ENCODE results near the gene GLOD4.
"Not testable (repeated sequence)": the region's sequence is repeated elsewhere in the genome, so short reads cannot be mapped to it uniquely, and the experiment has no call there.

GLOD4 gene

DNA sequence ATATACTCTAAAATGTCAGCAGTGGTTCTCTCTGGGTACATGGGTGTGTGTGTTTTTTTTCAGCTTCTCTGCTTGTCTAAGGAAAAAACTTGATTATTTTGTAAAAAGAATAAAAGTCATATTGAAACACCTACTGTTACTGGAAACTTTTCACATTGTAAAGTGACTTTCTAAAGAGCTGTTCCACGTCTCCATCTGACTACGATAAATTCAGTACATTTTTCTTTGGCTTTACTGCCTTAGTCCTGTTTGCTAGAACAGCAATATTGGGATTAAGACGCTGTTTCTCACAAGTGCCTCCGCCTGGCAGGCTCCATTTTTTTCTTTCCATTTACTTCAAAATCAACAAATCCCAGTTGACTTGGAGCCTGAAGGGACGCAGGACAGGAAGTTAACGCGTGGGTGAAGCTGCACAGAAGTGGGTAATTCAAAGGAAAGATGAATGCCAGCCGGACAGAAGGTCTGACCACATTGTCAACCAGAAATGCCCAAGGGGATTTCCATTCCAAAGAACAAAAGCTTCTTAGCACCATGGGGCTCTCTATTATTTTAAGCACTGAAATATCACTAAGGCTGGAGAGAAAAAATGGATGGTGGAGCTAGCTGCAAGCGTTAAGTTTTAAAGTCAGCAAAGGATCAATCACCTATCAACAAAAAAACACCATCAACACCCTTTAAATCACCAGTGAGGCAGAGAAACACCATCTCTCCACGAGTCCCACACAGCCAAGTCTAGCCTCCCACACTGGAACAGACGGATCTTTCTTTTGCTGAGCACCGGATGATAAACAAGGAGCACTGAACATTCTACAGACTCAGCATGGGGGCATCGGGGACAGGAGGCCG lies 8.4 kb downstream of the GLOD4 start:
- no peak for DNase-seq (ENCODE audit: low read depth in 2 of 2)

DNA sequence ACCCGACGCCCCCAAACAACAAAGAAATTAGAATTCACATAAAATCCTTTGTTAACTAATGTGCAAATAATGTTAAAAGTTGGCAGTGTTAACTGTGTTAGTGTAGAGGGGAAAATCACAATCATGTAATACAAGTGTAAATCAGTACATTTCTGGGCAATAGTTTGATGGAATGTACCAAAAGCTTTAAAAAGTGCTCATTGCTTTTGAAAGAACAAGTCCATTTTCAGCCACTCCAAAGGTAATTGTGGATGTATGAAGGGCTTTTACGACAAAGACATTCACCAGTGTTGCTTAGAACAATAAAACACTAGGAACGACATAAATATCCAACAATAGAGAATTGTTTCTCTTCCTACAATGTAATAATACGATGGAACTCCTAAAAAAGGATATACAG lies 9.1 kb downstream of the GLOD4 start:
- DNase-seq (ENCODE audit: low read depth in 2 of 2) = no peak

DNA sequence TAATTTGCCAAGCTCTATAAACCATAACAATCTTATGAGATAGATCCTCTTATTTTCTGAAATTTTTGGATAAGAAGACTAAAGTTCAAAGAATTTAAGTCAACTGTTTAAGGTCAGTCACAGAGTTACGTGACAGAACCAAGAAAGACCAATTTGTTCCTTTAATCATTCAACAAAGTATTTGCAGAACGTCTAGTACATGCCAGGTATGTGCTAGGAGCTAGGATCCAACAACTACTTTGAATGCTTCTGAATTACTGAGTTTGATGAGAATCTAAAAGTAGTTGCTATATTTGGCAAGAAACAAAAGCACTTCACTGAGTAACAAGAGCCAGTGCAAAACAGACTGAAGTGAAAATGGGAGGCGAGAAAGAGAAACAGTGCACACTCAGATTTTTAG lies 15.0 kb downstream of the GLOD4 start:
- DNase-seq (ENCODE audit: low read depth in 2 of 2) = no peak

DNA sequence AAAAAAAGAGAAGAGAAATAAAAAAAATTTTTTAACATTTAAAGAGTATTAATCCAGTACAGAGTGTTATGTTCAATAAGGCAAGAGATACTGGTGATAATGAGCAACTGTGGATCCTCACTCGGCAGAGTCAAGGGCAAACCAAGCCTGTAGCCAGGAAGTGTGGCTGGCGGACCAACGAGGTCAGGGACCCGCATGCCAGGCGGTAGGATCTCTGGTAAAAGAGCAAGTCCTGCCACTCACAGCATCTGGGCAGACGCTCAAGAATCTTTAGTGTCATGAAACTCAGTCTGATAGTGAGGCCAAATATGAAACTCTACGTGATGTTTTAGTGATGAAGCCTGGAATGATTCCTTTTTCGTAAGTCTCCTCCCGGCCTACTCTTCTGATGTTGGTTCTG lies 21.7 kb downstream of the GLOD4 start:
- DNase-seq (ENCODE audit: low read depth in 2 of 2) = no peak

DNA sequence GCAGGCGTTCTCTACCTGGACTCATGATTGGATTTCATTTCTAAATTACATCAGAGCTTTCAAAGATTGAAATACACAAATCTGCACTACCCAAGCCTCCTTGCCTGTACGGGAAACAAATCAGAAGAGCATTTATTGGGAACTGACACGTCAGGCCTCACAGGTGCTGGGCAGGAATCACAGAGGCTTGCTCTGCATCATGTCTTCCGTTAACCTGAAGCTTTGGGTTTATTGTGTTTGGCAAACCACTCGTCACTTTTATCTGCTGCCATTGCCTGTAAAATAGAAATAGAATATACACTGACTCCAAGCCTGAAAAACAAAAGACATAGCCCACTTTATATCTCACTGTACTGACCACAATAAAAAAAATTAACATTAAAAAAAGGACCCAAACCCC lies 22.1 kb downstream of the GLOD4 start:
- DNase-seq (ENCODE audit: low read depth in 2 of 2) = no peak

DNA sequence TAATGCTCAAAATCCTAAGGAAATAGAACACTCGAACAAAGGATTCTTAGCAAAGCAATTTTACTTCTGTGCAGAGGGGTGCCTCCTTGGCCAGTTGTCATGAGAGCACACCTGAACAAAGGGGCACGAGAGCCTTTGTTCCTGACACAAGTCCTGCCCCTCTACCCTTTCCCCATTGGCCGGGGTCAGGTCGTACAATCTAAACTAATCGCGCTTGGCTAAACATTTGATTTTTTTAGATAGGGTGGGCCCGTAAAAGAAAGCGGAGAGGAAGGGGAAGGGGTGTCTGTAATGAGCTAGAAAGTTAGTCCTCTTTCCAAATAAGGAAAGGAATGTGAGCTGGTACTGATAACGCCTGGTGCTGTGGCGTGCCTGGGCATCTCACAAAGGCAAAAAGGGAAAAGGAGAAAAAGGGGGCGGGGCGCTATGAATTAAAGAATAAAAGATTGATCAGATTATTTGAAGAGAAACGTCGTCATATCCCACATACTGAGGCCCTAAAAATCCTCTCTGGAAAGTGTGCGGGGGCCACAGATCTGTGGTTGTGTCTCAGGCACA lies 26.0 kb downstream of the GLOD4 start:
- not testable (repeated sequence) for DNase-seq (ENCODE audit: low read depth in 2 of 2)

DNA sequence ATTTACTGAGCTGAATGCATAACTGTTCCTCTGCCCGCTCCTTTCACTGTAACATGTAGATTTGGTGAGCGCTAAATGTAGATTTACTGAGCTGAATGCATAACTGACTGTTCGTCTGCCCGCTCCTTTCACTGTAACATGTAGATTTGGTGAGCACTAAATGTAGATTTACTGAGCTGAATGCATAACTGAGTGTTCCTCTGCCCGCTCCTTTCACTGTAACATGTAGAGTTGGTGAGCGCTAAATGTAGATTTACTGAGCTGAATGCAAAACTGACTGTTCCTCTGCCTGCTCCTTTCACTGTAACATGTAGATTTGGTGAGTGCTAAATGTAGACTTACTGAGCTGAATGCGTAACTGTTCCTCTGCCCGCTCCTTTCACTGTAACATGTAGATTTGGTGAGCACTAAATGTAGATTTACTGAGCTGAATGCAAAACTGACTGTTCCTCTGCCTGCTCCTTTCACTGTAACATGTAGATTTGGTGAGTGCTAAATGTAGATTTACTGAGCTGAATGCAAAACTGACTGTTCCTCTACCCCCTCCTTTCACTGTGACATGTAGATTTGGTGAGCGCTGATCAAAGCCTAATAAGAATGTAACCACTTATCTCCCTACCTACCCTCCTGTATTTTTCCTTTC lies 26.6 kb downstream of the GLOD4 start:
- DNase-seq (ENCODE audit: low read depth in 2 of 2) = not testable (repeated sequence)

DNA sequence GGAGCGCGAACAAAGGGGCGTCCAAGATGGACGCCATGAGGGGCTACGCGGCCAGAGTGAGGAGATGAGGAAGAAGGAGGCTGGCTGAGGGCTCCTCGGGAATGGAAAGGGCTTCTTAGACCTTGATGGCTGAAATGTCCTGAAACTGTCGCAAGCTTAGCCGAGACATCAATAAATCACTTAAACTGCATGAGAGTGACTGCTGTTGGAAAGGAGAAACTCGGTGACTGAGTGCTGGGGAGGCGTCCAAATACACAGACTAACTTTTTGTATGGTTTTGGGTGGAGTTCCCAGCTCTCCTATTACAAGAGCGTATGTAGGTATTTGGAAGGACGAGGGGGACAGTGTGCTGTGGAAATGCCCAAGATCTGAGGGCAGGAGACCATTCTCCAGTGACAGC lies 28.7 kb downstream of the GLOD4 start:
- no peak for DNase-seq (ENCODE audit: low read depth in 2 of 2)

DNA sequence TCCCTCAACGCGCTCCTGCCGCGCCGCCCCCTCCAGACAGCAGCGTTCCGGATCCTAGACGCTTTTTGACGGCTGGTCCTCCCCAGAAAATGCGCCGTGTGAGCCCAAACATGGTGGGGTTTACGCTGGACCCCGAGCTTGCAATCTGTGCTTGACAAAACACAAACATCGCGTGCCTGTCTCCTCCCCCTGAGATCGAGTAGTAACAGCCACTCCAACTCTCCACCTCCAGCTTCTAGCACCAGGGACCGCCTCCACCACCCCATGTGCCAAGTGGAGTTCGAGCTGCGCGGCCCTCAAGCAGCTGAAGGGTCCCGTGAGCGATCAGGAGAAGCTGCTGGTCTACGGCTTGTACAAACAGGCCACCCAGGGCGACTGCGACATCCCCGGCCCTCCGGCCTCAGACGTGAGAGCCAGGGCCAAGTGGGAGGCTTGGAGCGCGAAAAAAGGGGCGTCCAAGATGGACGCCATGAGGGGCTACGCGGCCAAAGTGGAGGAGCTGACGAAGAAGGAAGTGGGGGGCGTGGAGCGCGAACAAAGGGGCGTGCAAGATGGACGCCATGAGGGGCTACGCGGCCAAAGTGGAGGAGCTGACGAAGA lies 29.4 kb downstream of the GLOD4 start:
- DNase-seq (ENCODE audit: low read depth in 2 of 2) = no peak

DNA sequence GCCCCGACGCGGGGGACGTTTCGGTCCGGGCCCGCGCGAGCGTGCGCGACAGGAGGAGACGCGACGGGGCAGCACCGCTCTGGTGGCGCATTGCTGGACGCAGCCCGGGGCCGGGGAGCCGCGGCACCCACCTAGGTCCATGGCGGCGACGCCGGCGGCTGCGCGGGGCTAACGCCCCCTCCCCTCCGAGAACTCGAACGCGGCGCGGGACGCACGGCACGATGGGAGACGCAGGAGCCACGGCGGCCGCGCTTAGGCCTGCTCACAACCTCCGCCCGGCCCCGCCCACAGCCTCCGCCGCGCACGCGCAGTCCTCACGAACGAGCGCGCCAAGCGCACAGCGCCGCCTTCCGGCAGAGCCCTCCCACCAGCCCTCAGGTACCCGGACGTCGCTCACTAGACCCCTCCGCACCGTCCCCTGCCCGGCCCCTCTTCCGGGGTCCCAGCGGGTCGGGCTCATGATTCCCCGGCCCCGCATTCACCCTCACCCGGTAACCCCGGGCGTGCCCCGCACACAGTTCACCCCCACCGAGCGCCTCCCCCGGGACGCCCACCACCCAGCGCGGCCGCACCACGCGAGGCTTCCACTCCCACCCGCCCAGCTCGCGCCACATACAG lies 30.0 kb downstream of the GLOD4 start, which contains the start of gene GEMIN4:
Gene GEMIN4, minus strand, starts transcription at position 263 of the 618 bp plus-strand sequence. Its CDS starts 122 bp downstream, at position 141.
- peak; percentile 95 to 100 for DNase-seq (ENCODE audit: low read depth in 2 of 2)

DNA sequence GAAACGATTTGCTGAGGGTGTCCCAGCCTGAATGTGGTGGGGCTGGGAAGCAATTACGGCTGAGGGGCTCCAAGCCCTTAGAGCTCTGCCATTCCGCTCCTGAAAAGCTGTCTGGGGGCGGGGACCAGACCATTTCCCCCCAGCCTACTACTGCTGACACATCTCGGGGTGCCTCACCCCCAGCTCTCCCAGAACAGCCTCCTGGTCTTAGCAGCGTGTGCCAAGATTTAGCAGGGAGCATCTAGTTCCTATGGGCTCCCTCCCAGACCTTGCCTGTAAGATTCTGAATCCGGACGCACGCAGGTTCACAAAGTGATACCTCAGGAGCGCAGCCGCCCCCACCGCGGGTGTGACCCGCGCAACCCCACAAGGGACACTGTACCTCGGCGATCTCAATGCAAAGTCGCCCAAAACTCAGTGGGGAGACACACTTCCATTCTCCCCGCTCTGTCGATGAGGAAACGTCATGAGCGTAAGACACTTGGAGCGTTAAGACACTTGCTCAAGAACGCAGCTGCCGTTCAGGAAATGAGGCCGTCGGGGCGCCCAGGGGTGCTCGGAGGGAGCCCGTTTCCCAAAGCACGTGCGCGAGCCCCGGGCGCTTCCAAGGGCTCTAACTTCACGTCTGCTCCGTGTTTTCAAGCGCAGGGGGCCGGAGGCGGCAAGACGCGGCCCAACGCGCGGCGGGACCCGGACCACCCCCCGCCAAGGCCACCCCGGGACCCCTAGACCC lies 30.6 kb downstream of the GLOD4 start:
- DNase-seq (ENCODE audit: low read depth in 2 of 2) = peak in 1 of 2 donors; percentile 17

DNA sequence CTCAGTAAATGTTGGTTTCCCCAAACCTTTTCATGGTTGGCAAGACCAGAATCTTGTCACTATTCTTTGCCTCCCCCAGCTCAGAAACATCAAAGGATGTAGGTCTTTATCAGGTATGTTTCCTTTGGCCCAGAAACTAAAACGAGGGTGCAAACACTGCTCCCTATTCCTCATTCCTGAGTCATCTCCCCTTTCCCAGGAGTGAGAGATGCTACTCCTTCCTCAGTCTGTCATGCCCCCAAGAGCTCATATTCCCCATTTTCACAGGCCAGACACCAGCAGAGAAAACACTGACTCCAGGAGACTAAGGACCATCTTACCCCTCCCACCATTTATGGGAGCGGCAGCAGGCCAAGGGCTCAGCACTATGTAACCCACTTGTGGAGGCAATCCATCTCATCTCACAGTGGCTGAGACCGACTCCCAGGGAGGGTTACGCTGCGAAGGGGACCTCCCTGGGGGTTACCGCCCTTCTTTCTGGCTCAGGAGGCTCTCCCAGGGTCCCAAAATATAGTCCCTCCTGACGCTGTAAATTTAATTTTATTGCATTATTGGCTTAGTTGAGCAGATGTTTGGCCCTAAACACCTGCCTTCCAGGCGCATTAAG lies 31.5 kb downstream of the GLOD4 start:
- no peak for DNase-seq (ENCODE audit: low read depth in 2 of 2)

DNA sequence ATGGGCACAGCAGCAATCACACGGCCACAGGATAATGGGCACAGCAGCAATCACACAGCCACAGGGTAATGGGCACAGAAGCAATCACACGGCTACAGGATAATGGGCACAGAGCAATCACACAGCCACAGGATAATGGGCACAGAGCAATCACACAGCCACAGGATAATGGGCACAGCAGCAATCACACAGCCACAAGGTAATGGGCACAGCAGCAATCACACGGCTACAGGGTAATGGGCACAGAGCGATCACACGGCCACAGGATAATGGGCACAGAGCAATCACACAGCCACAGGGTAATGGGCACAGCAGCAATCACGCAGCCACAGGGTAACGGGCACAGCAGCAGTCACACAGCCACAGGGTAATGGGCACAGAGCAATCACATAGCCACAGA lies 32.7 kb downstream of the GLOD4 start:
- not testable (repeated sequence) for DNase-seq (ENCODE audit: low read depth in 2 of 2)

DNA sequence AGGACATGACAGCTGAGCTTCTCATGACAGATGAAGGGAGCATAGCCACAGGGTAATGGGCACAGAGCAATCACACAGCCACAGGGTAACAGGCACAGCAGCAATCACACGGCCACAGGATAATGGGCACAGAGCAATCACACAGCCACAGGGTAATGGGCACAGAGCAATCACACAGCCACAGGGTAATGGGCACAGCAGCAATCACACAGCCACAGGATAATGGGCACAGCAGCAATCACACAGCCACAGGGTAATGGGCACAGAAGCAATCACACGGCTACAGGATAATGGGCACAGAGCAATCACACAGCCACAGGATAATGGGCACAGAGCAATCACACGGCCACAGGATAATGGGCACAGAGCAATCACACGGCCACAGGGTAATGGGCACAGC lies 33.5 kb downstream of the GLOD4 start:
- not testable (repeated sequence) for DNase-seq (ENCODE audit: low read depth in 2 of 2)

DNA sequence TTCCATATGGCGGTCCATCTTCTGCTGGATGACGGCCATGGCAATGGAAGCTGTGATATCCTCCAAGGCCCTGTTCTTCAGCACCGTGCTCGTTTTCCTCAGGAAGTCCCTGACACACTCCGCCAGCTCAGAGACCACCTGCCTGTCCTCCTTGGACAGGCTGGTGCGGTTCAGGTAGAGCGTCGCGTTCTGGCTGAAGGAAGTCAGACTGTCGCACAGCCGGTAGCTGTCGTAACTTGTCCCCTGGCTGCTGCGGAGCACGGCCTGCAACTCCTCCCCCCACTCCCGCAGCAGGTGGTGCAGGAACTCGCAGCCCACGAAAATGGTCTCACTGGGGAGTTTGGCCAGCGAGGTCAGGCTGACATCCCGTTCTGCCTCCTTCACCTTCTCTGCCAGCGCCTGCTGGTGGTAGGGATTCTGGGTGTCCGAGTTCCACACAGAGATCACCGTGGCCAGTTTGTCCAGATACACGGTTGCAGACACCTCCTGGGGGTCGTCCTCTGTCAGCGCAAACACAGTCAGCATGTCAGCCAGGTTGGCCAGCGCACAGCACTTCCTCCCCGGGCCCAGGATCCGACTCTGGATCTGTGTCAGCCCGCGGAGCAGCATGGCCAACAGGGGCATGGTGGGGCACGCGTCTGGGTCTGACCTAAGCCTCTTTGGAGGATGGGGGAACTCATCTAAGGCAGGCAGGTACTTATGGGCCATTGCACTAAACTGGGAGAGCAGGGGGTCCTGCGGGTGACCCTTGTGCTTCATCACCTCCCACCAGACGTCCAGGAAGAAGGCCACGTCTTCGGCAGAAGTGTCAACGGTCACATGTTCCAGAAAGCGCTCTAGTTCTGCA lies 35.1 kb downstream of the GLOD4 start:
- DNase-seq (ENCODE audit: low read depth in 2 of 2) = no peak

DNA sequence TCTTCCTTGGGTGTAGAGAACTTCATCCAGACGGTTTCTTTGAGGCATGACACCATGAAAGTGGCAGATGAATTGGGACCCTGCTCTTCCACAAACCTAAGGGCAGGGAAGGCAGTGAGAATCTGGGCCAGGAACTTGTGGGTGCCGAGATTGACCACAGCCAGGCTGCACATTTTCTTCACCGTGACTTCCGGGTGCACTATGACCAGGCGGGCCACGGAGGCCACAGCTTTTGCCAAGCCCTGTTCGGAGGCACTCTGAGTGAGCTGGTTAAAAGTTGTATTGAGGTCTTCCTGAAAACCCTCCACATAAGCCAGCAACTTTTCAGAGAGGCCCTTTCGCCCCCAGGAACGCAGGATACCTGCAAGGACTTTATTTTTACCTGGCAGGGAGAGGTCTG lies 35.9 kb downstream of the GLOD4 start:
- DNase-seq (ENCODE audit: low read depth in 2 of 2) = no peak

DNA sequence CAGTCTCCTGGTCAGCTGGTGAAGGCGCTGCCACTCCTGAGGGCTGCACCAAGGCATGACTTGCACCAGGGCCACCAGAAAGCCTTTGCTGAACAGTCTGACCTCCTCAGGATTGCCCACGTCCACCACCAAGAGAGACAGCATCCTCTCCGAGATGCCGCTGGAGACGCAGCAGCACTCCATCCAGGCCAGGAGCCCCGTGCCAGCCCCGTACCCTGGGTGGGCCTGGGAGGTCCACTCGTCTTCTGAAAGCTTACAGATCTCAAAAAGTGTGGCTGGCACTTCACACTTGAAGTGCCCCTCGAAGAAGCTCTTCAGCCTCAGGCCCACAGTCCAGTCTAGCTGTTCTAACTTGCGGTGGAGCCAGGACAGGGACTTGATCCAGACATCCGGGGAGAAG lies 36.7 kb downstream of the GLOD4 start:
- DNase-seq (ENCODE audit: low read depth in 2 of 2) = no peak

DNA sequence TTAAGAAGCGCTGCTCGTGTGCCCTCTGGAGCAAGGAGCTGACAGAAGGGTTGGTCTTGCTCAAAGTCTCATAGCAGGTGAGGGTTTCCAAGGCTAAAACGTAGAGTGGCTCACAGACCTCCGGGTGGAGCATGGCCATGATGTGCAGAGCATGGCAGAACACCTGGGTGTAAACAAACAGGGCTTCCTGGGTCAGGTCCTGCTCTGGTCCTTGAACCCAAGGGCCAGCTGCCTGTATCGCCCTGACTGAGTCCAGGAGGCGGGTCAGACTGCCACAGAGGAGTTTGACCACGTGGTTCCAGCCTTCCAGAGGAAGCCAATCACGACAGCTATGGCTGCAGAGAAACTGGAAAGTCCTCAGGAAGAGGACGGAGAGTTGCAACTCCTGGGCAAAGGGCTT lies 37.1 kb downstream of the GLOD4 start:
- no peak for DNase-seq (ENCODE audit: low read depth in 2 of 2)

DNA sequence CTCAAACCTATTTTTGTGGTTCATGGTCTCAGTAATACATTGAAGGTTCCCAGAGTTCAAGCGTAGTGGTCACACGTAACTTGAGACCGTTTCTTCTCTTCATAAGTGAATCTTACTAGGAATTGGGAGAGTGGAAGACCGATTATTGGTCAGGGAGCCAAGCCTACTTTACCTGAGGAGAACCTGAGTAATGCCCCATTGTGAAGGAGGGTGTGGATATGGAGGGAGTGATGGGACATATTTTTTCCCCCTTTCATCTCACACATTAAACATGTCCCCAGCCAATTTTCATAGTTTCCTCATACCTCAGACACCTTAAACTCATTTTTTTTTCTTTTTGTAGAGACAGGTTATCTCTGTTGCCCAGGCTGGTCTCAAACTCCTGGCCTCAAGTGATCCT lies 38.9 kb downstream of the GLOD4 start:
- no peak for DNase-seq (ENCODE audit: low read depth in 2 of 2)
